Measurements from ENCODE around the gene SLC4A5. TPM values are rescaled to one million over a fixed set of nuclear protein-coding genes. Genes with fewer than 3 reads are reported as not detected.

SLC4A5 gene
- total RNA-seq, 1 donor from 2014 or later: under 0.01 TPM

- no peak overlapping the region for H3K4me3 ChIP-seq (ENCODE audit: low read depth, low read length)
- no peak for TF ChIP-seq CTCF (conservative IDR thresholded peaks at IDR 0.05; ENCODE audit: low read depth, low read length)
- DNase-seq (ENCODE audit: low read depth): no peak
These were observed 56.5 kb downstream of the SLC4A5 start for GRCh38 chr2:74286725-74287124.

GRCh38 chr2:74281141-74281975 is 61.9 kb downstream of the SLC4A5 start:
- TF ChIP-seq CTCF (conservative IDR thresholded peaks at IDR 0.05; ENCODE audit: low read depth, low read length): no peak

GRCh38 chr2:74278694-74279093 is 64.5 kb downstream of the SLC4A5 start:
- H3K4me3 ChIP-seq (ENCODE audit: low read depth, low read length): no peak overlapping the region
- DNase-seq (ENCODE audit: low read depth): no peak
- TF ChIP-seq CTCF (conservative IDR thresholded peaks at IDR 0.05; ENCODE audit: low read depth, low read length): no peak

More at GRCh38 chr2:74281141-74281975, 61.9 kb downstream of the SLC4A5 start:
- H3K4me3 ChIP-seq (ENCODE audit: low read depth, low read length): no peak overlapping the region
- DNase-seq (ENCODE audit: low read depth): no peak

GRCh38 chr2:74278176-74278575 is 65.0 kb downstream of the SLC4A5 start:
- H3K4me3 ChIP-seq (ENCODE audit: low read depth, low read length): no peak overlapping the region
- no peak for TF ChIP-seq CTCF (conservative IDR thresholded peaks at IDR 0.05; ENCODE audit: low read depth, low read length)
- no peak for DNase-seq (ENCODE audit: low read depth)

GRCh38 chr2:74275228-74275627 is 68.0 kb downstream of the SLC4A5 start:
- DNase-seq (ENCODE audit: low read depth): no peak

GRCh38 chr2:74269667-74270066 is 73.5 kb downstream of the SLC4A5 start:
- no peak for DNase-seq (ENCODE audit: low read depth)
- TF ChIP-seq CTCF (conservative IDR thresholded peaks at IDR 0.05; ENCODE audit: low read depth, low read length): no peak
- no peak overlapping the region for H3K4me3 ChIP-seq (ENCODE audit: low read depth, low read length)

More at GRCh38 chr2:74275228-74275627, 68.0 kb downstream of the SLC4A5 start:
- no peak for TF ChIP-seq CTCF (conservative IDR thresholded peaks at IDR 0.05; ENCODE audit: low read depth, low read length)
- H3K4me3 ChIP-seq (ENCODE audit: low read depth, low read length): no peak overlapping the region

GRCh38 chr2:74267068-74267467 is 76.1 kb downstream of the SLC4A5 start:
- no peak overlapping the region for H3K4me3 ChIP-seq (ENCODE audit: low read depth, low read length)
- peak; percentile 1 for DNase-seq (ENCODE audit: low read depth)
- peak; percentile 57 for TF ChIP-seq CTCF (conservative IDR thresholded peaks at IDR 0.05; ENCODE audit: low read depth, low read length)
